GM18498 (cell line): ENCODE results near the gene SIGLECL1.

Experiments used
- ATAC-seq: cut with Tn5 transposase; IDR thresholded peaks from one replicate; pipeline ENCODE4 v1.9.1; 2021; ENCODE audit warnings: mild to moderate bottlenecking, moderate library complexity; ENCODE audit not compliant: unreplicated experiment

Gene SIGLECL1

DNA sequence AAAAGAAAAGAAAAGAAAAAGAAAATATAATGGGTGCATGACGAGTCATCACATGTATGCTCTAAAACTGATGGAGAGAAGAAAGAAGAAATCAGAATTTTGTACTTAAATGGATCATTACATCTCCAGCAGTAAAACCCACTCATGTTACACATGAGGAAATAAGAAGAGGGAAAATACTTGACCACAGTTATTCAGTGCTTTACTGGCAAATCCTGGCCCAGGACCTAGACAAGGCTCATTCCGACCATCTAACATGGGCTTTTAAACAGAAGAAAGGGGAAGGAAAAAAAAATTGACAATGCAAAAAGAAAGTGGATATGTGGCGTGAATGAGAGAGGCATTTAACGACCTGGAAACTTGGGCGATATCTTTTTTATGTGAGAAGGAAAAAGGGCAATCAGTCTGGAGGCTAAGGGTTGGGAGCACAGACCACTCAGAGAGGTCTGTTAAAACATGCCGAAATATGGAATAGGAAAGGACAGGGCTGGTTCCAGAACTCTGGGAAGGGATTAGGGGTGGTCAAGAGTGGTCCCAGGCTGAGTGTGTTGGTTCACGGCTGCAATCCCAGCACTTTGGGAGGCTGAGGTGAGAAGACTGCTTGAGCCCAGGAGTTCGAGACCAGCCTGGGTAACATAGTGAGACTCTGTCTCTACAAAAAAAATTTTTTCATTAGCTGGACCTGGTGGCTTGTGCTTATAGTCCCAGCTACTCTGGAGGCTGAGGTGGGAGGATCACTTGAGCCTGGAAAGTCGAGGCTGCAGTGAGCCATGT lies 1.6 kb downstream of the SIGLECL1 start:
- ATAC-seq, result no peak

DNA sequence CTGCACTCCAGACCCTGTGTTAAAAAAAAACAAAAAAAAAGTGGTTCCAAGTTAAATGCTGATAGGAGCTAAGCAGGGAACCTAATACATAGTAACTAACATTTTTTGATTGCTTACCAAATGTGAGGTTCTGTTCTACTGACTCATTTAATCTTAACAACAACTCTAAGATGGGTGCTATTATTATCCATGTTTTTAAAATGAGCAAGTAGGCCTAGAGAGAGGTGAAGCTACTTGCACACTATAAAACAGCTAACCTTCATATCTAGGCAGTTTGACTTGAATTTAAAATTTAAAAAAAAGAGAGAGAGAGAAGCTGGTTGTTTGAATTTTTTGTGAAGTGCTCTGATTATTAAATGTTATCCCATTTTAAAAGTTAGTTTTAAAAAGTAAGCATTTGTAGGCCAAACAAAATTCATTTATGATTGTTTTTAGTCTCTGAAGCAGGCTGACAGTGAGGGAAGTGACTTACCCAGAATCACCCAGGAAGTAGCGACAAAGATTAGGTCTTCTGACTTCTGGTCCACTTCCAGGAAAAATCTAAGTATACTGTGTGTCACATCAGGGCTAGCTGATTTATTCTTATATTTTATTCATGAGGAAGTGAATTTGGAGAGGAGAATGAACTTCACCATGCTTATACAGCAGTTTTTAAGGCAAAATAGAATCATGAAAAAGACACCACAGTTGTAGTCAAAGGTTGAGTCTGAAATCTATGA lies 2.4 kb downstream of the SIGLECL1 start:
- no peak for ATAC-seq

DNA sequence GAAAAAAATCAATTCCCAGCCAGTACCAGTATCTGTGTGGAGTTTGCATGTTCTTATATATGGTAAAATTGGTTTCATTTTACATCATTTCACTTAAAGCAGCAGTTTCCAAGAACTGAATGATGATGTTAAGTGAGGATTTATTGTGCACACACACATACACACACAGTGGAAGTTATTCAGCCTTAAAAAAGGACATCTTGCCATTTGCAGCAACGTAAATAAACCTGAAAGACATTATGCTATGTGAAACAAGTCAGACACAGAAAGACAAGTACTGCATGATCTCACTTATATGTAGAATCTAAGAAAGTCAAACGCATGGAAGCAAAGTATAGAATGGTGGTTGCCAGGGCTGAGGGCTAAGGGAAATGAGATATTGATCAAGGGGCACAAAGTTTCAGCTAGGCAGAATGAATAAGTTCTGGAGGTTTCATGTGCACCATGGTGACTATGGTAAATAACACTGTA lies 5.3 kb downstream of the SIGLECL1 start:
- no peak for ATAC-seq

- no peak for ATAC-seq
Measured at GRCh38 chr19:51257471-51257870, 6.6 kb downstream of the SIGLECL1 start.

DNA sequence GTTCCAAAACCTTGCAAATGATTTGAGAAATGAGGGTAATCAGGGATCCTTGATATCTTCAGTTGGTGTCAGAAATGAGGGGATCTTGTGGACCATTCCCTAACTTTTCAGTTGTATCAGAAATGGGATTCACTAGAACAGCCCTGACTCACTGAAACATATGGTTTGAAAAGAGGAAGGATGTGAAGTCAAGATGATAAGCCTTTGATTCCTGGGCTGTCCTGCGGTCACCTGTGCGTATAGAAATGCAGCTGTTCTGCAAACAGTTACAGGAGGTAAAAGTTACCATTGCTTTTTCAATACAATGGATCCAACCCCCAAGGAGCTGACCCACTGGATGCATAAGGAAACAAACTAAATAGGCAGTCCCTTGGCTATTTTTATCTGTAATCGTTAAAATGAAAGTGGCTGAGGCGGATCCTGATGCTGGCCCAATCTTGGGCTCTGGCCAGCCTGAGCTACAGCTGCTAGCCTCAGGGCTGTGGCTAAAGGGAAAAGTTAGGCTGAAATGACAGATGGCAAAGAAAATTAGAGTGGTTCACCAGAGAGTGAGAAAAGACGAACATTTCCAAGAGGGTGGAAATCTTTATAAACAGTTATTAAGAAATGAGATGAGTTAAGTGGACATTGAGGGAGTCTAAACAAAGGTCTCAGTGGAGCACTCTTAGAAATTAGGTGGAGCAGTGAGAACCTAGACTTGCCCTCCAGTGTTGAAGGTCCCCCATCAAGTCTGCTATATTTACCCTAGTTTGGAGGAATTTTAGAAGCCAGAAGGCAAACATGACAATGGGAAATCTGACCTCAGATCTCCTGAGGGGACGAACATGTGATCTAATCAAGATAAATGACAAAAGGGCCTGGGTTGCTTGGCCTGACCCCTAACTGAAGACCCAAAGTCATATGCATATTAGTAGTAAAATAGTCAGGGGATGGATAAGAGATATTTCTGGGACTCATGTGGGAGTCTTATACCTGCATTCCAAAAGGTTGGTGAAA lies 7.6 kb downstream of the SIGLECL1 start:
- ATAC-seq, result no peak

DNA sequence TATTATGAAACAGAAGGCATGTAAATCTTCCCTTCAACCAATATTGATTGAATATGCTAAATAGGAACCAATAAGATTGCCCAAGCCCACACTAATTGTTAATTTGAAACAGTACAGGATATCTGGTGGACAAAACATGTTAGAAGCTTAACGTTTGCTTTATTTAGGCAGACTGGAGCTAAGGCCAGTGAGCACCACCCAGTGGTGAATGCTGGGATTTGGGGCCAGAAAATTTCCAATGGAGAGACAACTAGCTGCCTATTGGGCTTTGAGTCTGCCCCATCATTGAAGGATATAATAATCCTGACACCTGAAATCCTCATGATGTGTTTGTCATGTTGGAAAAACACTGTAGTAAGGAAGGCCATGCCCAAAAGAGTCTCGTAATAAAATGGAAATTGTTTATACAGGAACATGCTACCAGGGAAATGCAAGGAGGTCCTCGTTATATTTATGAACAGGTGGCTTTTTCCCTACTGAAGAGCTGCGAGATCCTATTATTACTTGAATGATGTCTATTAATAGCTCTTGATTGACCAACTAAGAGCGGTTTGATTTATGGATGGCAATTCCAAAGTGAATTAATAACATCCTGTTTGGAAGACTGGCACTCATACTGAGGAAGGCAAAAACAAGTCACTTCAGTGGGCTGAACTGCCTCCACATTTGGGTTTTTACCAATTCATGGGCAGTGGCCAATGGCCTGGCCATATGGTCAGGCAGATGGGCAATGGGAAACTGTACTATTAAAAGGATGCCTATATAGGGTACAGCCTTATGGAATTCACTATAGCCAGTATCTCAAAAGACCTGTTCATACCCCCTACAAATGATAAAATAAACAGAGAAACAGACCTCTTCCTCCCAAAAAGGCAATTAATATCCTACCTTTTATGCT lies 8.7 kb downstream of the SIGLECL1 start:
- no peak for ATAC-seq

DNA sequence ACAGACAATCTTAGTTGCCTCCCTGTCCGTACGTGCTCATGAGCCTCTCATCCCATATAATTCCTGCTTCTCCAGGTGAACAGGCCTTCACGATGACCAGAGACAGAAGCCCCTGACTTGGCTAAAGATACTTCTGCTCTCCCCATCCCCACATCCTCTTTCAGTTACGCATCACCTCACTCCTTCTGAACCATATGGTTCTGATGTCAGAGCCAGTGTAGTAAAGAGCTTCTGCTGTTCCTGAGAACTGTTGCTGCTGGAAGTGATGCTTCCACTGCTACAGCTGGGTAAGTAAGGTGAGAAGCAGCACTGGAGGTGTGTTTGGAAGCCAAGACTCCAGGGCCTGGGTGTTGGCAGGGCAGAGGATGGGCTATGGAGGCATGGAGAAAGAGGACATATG lies 12.9 kb downstream of the SIGLECL1 start:
- ATAC-seq, result no peak

- ATAC-seq, result no peak
Measured at GRCh38 chr19:51271067-51271466, 20.2 kb downstream of the SIGLECL1 start.

DNA sequence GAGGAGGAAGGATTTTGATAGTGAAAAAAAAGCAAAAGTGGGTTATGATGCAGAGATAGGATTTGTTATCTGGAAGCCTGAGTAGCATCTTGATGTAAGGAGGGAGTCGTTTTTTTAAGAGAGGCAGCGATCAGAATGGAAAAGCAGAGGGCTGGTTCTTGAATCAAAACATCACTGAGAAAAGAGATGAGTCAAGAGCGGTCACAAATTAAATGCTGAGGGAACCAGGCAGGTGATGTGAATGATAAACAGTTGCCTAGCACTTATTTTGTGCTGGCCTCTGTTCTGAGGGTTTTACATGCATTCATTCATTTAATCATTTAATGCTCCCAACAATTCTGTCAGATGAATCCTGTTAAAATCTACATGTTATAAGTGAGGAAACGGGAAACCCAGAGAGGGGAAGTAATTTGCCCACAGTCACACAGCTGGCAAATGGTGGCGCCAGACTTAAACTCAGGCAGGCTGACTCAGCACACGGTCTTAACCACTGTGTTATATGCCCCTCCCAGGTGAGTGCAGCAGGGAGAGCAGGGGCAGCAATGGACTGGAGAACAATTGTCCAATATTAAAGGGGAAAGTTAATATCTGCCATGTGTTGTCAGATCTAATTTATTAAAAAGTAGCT lies 21.4 kb downstream of the SIGLECL1 start:
- no peak for ATAC-seq

DNA sequence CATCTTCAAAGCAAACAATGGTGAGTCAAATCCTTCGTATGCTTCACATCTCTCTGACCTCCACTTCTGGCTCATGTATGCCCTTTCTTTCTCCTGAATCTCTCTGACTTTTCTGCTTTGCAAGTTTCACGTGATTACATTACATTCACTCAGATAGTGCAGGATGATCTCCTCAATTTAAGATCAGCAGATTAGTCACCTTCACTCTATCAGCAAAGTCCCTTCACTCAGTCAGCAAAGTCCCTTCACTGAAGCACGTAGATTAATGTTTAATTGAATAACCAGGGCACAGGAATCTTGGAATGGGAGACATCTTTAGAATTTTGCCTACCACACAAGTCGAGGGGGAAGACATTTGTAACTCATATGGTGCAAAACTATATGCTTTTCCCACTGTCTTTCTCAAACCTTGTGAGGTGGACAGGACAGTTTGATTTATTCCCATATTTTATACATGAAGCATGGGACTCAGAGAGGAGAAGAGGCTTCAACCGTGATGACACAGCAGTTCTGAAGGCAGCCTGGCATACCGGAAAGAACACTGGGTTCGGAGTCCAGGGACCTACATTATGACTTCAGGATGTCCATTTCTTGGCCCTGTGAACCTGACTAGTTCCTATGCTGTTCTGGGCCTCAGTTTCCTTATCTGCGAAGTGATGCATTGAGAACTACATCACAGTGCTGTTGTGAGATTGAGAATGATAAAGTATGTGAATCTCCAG lies 23.3 kb downstream of the SIGLECL1 start:
- ATAC-seq, result no peak

- no peak for ATAC-seq
Measured at GRCh38 chr19:51277112-51277511, 26.2 kb downstream of the SIGLECL1 start.

DNA sequence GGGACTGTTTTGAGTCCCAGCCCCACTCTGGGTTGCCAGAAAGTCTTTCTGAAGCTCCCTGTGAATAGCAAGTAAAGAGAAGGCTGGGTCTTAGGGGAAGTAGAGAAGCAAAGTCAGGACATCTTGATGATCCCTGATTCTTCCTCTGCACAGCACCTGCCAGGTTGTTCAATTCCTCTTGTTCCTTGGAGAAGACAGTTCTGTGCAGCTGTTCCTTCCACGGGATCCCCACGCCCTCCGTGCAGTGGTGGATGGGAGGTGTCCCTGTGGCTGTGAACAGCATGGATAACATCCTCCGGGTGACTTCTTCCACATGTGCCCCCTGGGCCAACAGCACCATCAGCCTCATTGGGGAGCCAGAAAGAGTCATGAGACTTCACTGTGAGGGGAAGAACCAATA lies 31.5 kb downstream of the SIGLECL1 start:
- ATAC-seq, result no peak

- no peak for ATAC-seq
Measured at GRCh38 chr19:51285682-51286081, 34.8 kb downstream of the SIGLECL1 start.

DNA sequence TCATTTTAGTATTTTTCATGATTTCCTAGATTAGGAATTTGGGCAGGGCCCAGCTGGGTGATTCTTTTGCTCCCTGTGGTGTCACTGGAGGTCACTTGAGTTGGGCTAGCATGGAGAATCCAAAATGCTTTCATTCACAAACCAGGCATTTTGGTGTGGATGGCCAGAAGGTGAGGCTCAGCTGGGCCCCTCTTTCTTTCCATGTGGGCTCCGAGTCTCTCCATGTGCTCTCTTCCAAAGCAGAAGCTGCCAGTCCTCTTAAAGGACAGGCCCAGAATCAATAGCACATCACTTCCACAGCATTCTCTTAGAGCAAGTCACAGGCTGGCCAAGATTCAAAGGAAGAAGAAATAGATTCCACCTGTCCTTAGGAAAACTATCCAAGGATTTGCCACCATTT lies 38.8 kb downstream of the SIGLECL1 start:
- ATAC-seq, result no peak

GRCh38 chr19:51292971-51293370 lies 42.1 kb downstream of the SIGLECL1 start:
- no peak for ATAC-seq

- ATAC-seq, result no peak
Measured at GRCh38 chr19:51293571-51294210, 42.8 kb downstream of the SIGLECL1 start.

DNA sequence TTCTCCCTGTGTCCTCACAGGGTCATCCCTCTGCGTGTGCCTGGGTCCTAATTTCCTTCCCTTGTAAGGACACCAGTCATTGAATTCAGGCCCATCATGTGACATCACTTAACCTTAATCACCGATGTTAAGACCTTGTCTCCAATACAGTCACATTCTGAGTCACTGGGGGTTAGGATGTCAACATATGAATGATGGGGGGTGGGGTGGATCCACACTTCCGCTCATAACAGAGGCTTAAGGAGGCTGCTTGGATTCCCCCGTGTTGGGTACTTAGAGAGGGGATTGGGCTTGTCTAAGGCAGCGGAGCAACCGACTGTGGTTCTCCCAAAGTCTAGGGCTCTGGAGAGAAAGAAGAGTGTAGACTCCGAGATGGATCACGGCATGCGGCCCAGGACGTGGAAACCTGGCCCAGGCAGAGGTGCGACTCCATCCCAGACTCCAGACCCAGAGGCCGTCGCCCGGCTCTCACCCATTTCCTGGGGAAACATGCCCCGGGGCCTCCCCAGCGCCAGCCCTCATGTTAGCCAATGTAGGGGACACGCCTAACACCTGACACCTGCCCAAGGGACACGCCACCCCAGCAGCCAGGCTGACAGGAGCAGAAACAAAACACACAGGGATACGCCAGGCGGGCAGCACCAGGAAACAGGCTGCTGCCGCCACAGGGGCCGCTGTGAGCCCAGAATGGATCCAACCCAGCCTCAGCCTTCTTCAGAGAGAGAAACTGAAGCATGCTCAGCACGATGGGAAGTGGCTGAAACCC lies 43.5 kb downstream of the SIGLECL1 start:
- ATAC-seq, result no peak

GRCh38 chr19:51294977-51295375 lies 44.1 kb downstream of the SIGLECL1 start:
- no peak for ATAC-seq
